GM21717 (cell line): ENCODE results near the gene AVPR1B.
A peak's percentile ranks its signal among the peaks of the same experiment; 100 is the strongest.
"Not testable (repeated sequence)": the region's sequence is repeated elsewhere in the genome, so short reads cannot be mapped to it uniquely, and the experiment has no call there.

Source experiments
- ATAC-seq: cut with Tn5 transposase; IDR thresholded peaks from one replicate; pipeline ENCODE4 v1.9.1; 2021; ENCODE audit warnings: mild to moderate bottlenecking, moderate library complexity; ENCODE audit not compliant: unreplicated experiment

The AVPR1B gene

GRCh38 chr1:206082831-206083695 lies 34.1 kb downstream of the AVPR1B start:
- ATAC-seq = no peak

DNA sequence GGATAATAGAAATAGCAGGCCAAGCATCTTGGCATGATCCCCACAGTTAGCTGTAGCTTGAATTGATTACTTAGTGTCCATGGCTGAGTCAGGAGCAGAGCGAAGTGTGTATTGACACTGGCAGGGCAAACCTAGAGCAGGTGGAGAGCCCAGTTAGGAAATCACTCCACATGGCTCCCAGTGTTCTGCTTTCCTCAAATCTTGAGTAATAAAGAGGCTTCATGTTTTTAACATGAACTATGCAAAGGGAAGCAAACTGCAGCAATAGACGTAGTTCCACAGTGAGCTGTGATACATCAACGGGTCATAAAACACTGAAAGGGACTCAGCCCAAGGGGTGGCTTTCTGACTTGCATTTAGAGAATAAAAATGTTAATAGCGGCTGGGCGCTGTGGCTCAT lies 35.3 kb downstream of the AVPR1B start:
- no peak for ATAC-seq

DNA sequence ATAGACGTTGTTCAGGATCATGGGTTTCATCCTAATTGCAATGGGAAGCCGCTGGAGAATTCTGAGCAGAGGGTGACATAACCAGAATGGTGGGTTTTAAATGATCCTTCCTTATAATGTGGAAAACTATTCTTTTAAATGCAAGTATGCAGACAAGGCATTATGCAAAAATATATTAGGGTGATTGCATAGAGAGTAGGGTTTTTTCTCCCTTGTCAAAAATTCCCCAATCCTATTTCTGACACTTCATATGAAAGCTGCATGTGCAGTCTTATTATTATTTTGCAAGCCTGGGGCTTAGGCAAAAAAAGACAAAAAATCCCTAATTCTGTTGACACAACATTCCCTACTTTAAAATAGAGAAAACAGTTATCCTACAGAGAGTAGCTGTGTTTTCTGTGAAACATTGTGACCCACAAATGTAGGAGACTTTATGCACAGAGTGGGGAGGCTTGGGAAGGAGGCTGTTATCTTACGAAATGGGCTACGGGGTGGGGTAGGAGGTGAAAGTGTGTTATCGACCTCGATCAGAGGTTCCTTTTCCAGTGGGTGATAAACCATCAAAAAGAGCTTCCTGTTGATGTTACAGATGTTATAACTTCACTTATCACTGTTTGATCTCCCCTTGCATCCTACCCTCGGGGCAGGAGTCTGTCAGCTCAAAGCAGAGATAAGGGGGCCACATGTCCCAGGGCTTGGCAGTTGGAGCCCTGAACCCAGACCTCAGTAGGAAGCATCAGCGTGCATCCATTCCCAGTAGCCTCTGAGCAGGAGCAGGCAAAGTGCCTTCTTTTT lies 37.0 kb downstream of the AVPR1B start:
- ATAC-seq = no peak

GRCh38 chr1:206079135-206079534 lies 38.1 kb downstream of the AVPR1B start:
- no peak for ATAC-seq

GRCh38 chr1:206075786-206076755 lies 41.1 kb downstream of the AVPR1B start:
- no peak for ATAC-seq

GRCh38 chr1:206074839-206075238 lies 42.3 kb downstream of the AVPR1B start:
- ATAC-seq = no peak

- no peak for ATAC-seq
These were observed 46.4 kb downstream of the AVPR1B start for GRCh38 chr1:206070627-206071304.

GRCh38 chr1:206068314-206068713 lies 48.9 kb downstream of the AVPR1B start:
- no peak for ATAC-seq

- no peak for ATAC-seq
These were observed 49.5 kb downstream of the AVPR1B start for GRCh38 chr1:206067486-206068227.

DNA sequence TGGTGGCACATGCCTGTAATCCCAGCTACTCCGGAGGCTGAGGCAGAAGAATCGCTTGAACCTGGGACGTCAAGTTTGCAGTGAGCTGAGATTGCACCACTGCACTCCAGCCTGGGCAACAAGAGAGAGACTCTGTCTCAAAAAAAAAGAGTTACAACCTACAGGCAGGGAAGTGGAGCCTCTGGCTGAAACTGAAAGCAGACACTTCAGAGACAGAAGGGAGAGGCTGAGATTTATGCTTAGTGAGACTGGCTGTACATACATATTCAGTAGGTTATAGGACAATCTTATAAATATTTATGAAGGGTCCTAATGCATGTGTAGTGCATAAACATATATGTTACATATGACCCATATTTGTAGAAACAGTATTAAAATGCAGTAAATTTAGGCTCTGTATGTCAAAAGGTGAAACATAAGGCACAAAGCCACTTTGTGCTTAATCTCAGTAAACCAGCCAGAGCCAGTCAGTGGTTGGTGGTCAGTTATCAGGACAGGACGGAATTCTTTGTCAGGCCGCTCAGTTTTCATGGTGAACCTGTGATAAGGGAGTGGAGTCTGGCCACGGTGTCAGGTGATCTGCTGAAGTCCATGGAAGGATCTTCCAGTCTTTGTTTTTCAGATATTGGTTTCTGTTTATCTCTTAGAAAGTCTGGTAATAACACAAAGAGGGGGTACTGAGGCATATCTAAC lies 50.6 kb downstream of the AVPR1B start:
- peak; percentile 88 for ATAC-seq

DNA sequence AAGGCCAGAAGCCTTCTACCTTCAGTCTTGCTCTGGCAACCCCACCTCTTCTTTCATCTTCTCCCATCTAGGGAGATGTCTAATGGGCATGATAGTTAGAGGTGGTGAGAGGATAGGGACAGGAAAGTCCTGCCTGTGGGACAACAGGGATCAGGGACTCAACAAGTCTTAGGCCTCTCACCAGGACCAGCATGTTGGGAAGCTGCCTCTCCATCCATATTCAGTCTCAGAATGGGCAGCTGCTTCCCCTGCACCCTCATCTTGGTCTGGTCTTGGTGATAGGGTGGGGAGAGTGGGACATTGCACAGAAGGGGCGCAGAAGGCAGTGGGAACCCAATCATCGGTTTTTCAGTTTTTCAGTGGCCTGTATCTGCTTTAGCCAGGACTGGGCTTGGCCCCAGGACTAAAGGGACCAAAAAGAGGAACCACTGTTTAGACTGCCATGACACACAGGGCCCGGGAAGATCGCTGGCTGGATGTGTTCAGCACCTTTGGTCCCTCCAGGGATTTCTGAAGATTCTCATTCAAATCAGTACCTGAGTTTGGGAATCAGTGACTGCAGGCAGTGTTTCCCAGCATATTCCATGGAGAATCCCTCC lies 51.5 kb downstream of the AVPR1B start:
- ATAC-seq = no peak

DNA sequence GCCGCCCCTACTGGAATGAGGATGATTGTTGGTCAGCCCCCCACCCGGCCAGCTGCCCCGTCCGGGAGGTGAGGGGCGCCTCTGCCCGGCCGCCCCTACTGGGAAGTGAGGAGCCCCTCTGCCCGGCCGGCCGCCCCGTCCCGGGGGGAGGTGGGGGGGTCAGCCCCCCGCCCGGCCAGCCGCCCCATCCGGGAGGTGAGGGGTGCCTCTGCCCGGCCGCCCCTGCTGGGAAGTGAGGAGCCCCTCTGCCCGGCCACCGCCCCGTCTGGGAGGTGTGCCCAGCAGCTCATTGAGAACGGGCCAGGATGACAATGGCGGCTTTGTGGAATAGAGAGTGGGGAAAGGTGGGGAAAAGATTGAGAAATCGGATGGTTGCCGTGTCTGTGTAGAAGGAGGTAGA lies 52.7 kb downstream of the AVPR1B start:
- not testable (repeated sequence) for ATAC-seq

- not testable (repeated sequence) for ATAC-seq
These were observed 53.2 kb downstream of the AVPR1B start for GRCh38 chr1:206064001-206064400.

- no peak for ATAC-seq
These were observed 54.7 kb downstream of the AVPR1B start for GRCh38 chr1:206062464-206062863.

GRCh38 chr1:206060844-206061243 lies 56.3 kb downstream of the AVPR1B start:
- no peak for ATAC-seq
